Suppressor macrophage (primary cell): ENCODE data around the gene PTPRT.

Experiments used
- DNase-seq, 4 experiments: peaks; one replicate each; pipeline ENCODE4 v3.0.0-alpha.2; 2020 to 2022

The PTPRT gene

GRCh38 chr20:42364446-42364845, 825.3 kb downstream of the PTPRT start:
- no peak for DNase-seq

DNA sequence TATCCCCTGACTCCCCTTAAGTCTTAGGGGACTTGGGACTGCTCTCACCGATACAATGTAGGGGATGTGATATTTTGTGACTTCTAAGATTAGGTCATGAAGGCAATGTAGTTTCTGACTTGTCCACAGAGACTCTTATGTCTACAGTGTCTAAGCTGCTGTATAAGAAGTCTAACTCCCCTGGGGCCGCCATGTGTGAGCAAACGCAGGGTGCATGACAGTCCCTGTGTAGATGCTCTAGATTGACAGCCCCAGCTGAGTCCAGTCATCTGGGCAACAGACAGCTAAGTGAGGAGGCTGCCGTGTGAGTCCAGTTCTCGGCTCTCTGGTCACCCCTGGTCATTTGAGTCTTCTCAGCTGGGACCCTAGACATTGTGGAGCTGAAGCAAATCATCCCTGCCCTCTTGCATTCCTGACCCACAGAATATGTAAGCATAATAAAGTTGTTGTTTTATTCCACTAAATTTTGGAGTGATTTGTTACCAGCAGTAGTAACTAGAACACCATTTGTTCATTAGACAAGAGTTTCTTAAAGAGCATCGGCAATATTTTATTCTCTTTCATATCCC, 828.2 kb downstream of the PTPRT start:
- no peak for DNase-seq

DNA sequence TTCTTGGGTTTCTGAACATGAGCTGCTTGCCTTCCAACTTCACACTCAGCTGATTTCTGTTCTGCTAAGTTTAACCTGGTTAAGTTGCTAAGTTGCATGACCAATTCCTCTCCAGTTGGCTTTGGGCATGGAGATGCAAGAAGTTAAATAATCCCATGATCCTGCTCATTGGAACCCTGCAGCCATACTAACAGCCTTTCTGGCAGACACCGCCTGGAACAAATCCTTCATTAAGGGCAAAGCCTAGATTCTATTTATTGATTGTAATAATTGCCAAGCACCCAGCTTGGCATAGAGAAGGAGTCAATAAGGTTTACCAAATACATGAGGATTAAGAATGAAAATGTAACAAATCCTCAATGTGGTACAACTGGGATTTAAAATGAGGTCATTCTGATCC, 829.1 kb downstream of the PTPRT start:
- DNase-seq, result no peak

GRCh38 chr20:42359617-42360016, 830.1 kb downstream of the PTPRT start:
- DNase-seq, result no peak

DNA sequence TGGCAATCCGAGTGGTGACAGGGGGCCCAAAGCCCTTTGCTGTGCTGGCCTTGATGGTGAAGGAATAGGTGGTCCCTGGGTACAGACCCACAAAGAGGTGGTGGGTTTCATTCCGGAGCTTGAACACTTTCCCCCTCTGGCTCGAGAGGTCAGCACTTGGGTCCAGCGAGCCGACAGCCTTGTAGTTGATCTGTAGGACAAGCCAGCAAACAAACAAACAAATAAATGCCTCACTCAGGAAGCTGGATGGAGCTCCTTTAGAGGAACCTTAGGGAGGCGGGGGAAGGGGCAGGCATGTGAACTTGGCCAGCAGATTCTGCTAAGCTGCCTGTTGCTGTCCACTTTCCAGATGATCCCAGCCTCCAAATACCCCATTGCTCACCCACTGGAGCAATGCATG, 837.6 kb downstream of the PTPRT start:
- DNase-seq, result no peak

GRCh38 chr20:42350521-42350920, 839.2 kb downstream of the PTPRT start:
- no peak for DNase-seq

GRCh38 chr20:42346189-42347170, 843.2 kb downstream of the PTPRT start:
- no peak for DNase-seq

DNA sequence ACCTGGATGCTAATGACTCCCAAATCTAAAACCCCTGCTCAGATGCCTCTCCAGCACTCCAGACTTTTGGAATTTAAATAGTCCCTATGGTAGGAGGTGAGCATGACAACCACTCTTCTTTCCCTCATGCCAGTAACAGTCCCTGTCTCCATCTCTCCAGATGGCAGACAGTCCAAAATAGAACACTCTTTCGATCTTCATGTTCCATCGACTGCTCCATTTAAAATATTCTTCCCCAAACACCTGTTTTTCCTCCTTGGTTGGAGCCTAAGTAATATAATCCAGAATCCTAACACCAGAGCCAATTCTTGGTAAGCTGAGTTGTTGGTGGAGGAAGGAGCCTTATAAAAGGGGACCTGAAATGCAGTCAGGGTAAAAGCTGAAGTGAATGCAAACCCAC, 848.1 kb downstream of the PTPRT start:
- no peak for DNase-seq

- DNase-seq, result no peak
Measured at GRCh38 chr20:42340368-42340767, 849.3 kb downstream of the PTPRT start.

- DNase-seq, result no peak
Measured at GRCh38 chr20:42338294-42339201, 851.2 kb downstream of the PTPRT start.

DNA sequence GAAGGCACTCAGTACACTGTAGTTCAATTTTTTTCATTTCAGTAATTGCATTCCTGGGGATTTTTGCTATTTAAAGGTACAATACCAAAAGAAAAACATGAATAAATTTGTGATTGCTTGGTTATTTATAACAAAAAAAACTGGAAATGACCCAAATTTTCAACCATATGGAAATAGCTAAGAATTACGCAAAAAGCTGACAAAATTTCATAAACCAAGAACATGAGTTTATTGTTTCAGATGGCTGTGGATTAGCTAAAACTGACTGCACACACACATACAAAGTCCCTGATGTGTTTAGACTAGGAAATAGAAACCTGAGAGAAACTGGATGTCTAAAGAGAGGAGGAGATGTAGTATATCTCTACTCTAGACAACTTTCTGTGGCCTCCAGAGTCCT, 853.1 kb downstream of the PTPRT start:
- no peak for DNase-seq

DNA sequence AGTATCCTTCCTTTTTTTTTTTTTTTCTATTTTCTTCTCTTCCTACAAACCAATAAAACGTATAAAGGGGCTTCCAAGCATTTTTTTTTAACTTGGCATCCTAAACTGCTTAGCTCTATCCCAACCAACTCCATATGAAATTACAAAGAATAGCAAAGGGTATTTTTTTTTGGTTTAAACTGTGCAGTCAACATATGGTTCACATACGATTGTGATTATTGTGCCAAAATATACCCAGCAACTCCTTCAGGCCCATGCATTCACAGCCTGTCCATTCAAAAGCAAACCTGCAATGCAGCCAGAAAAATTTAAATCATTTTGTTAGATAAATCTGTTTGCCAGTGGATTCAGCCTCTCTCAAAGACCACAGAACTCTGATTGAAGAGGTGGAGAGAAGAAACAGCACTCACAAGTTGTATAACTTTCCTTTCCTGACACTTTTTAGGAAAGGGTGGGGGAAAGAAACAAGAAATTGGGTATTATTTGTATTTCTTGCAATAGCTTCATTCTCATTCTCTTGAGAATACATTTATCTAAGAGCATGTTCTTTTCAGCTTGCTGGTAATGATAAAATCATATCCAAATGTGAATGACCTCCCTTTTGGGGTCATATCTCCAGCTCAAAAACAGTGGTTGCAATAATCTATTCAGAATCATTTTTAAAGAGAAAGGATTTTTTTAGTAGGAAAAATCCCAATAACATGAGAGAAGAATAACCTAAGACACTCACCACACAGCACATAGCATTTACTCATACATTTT, 870.3 kb downstream of the PTPRT start:
- DNase-seq, result no peak

GRCh38 chr20:42313704-42314103, 876.0 kb downstream of the PTPRT start:
- peak in 1 of 4 experiments; percentile 0 for DNase-seq

GRCh38 chr20:42309050-42309449, 880.7 kb downstream of the PTPRT start:
- DNase-seq, result no peak

DNA sequence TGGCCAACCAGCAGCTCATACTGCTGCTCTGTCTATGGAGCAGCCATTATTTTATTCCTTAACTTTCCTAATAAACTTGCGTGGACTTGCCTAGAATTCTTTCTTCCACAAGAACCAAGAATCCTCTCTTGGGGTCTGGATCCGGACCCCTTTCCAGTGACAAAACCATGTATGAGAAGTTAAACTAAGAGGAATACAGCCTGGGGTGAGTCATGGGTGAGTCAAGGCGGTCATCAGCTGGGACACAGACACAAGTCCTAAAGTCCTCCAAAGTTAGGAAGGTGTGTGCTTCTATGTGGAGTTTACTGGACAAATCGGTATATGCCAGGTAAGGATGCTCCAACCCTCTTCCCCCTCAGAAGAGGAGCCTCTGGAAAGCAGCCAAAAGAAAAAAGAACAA, 881.5 kb downstream of the PTPRT start:
- DNase-seq, result no peak

DNA sequence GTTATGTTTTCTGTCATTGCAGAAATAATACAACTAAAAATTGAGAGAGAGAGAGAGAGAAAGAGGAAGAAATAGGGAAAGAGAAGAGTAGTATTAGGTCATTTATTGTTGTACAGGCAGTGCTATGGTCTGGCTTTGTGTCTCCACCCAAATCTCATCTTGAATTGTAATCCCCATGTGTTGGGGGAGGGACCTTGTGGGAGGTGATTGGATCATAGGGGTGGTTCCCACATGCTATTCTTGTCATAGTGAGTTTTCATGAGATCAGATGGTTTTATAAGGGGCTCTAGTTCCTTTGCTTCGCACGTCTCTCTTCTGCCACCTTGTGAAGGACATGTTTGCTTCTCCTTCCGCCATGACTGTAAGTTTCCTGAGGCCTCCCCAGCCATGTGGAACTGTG, 894.1 kb downstream of the PTPRT start:
- DNase-seq, result no peak

DNA sequence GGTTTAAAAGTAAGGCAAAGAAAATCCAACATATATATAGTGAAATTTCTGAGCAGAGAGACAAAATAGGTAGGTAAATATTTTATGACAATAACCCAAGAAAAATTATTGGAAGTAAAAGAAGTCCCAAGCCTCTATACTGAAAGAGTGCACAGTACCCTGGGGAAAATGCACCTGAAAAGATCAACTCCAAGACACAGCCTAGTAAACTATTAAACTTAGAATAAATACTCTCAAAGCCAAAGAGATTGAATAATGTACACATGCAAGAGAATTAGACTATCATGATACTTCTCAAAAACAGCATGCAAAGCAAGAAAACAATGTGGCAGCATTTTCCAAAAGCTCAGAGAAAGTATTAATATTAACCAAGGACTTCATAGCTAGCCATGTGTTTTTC, 894.7 kb downstream of the PTPRT start:
- no peak for DNase-seq

DNA sequence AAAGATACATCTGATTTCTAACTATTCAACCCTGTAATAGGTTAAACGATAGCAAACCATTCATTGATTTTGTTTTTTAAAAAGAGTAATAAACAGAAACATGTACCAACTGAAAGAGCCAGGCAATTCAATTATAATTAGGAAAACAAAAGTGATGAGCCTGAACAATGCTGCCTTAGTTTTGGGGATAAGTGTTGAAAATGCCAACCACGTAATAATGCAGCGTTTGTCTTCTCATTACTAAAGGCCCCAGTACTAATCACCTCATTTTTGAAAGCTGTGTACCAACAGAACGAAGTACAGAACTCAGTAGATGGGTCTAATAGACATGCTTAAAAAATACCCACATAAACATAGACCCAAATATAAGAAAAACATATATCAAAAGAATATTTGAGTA, 907.9 kb downstream of the PTPRT start:
- no peak for DNase-seq

GRCh38 chr20:42276718-42277602, 912.7 kb downstream of the PTPRT start:
- no peak for DNase-seq

DNA sequence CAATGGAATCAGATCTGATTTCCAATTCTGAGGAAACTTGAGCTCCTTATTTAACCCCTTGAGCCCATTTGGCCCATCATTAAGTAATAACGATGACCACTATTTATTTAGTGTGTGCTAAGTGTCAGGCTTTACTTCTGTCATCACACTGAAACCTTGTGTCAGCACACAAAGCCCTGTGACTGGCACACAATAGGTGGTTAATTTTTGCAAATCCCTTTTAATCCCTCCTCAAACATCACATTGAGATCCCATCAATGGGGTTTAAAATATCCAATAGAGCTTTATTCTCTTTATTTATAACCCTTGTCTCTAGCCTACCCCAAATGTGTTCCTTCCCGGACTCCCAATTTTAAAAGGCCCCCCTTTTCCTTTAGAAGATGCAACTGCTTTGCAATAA, 914.7 kb downstream of the PTPRT start:
- no peak for DNase-seq

DNA sequence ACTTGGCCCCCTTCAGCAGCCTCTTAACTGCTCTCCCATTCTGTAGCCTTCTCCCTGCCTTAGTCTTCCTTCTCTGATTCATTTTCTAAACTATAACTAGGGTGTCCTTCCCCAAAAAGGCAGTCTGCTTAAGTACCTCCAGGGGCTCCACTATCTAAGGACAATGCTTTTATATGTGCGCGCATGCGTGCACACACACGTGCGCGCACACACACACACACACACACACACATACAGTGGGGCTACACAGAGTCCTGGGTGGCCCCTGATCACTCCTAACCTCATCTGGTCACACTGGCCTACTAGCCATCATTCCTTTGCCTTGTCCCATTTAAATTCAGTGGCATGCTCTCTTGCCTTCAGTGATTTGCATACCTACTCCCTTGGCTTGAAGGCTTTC, 917.2 kb downstream of the PTPRT start:
- no peak for DNase-seq
